Uterus (tissue), 4 donors: ENCODE results near the gene FSTL5. TPM values are rescaled to one million over a fixed set of nuclear protein-coding genes. Genes with fewer than 3 reads are reported as not detected.
"Not testable (repeated sequence)": the region's sequence is repeated elsewhere in the genome, so short reads cannot be mapped to it uniquely, and the experiment has no call there.

ENCODE experiments used
- DNase-seq, 2 donors: peaks; one replicate each; pipeline ENCODE4 v3.0.0-alpha.2; 2019 to 2020
- H3K27ac ChIP-seq, 2 donors: fragments of 200-600 bp; sonication (generic); 1 replicate in 1 of 2; 2 replicates in 1 of 2; pipeline ENCODE4 v1.5.1; 2016 to 2018
- H3K27me3 ChIP-seq, 2 donors: fragments of 200-600 bp; sonication (generic); one replicate each; pipeline ENCODE4 v1.5.1; 2018 to 2019; ENCODE audit warnings: control low read depth in 1 of 2
- H3K36me3 ChIP-seq, 2 donors: fragments of 200-600 bp; sonication (generic); one replicate each; pipeline ENCODE4 v1.5.1; 2019; ENCODE audit warnings: control low read depth in 1 of 2
- H3K4me1 ChIP-seq, 2 donors: fragments of 200-600 bp; sonication (generic); one replicate each; pipeline ENCODE4 v1.5.1; 2018 to 2019; ENCODE audit warnings: control low read depth in 1 of 2
- H3K4me3 ChIP-seq, 2 donors: fragments of 200-600 bp; sonication (generic); 1 replicate in 1 of 2; 2 replicates in 1 of 2; pipeline ENCODE4 v1.5.1; 2018 to 2019; ENCODE audit warnings: mild to moderate bottlenecking in 1 of 2
- H3K9me3 ChIP-seq, 2 donors: fragments of 200-600 bp; sonication (generic); one replicate each; pipeline ENCODE4 v1.5.1; 2019; ENCODE audit warnings: control low read depth in 1 of 2
- POLR2A ChIP-seq, 2 donors: fragments of 450-650 bp; IDR thresholded peaks; one replicate each; pipeline ENCODE4 v1.6.1; 2016; ENCODE audit warnings: antibody characterized with exemption in 2 of 2, mild to moderate bottlenecking in 1 of 2, moderate library complexity in 1 of 2
- intact Hi-C: fragments of 100-400 bp; cut with DNase I; formaldehyde crosslinking; loops from one replicate; pipeline ENCODE4 v1.15.1; 2023; ENCODE audit warnings: low total_unique reads
- total RNA-seq, 4 donors: library from RNA; depleted of rRNA in 3 of 4; stranded (reverse); fragments of >200 nt in 3 of 4; gene quantifications; one replicate each; pipeline versions ENCODE4 v1.1.0 to v1.2.4, GENCODE V29; 2014 to 2023
- TF ChIP-seq, protein P1 (sequence below), 4 experiments: fragments of 200-600 bp in 2 of 4; fragments of 450-650 bp in 2 of 4; sonication (generic) in 2 of 4; IDR thresholded peaks; one replicate each; pipeline ENCODE4 v1.5.1; 2016 to 2019; ENCODE audit warnings: antibody characterized with exemption in 4 of 4, mild to moderate bottlenecking in 2 of 4, moderate library complexity in 1 of 4
- donor health status: DM: yes; HTN: yes; CAD: no.

Gene FSTL5
- total RNA-seq = 1 to 10 TPM in 1 of 4 donors, not detected in 3; 2.4 TPM

DNA sequence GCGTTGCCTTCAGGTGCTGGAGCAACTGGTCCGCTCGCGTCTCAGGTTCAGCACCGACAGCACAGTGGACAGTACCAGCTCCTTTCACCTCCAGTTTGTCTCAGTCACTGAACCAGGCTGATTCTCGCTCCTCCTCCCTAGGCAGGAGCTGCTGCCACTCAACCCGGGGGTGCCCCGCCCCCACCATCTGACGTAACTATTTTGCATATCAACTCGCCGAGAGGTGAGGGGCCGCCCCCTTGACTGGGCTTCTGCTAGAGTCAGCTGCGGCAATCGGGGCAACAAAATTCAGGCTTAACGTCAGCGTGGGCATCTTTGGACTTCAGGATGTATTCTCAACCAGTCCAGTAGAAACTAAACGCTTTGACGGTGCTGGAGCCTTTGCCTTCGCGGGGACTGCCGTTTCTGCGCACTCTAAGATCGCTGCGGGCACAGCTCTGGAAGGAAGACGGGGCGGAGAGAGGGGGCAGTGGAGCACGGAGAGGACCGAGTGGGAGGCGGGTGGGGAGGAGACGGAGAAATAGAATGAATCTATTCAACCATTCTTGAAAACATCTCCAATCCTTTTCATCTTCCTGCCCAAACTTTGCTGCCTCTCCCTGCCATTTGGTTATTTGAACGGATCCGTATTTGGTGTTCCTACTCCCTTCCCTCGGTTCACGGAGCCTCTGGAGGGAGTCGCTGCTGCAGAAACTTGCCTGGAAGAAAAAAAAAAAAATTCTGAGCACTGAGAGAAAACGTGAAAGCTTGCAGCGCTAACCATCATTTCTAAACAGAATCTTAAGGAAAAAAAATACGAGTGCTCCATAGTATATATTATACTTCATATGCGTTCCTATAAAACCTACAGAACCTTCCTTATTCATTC is at the start of gene FSTL5:
Gene FSTL5, minus strand, starts transcription at position 109 of the 868 bp plus-strand sequence. CDS start 52,604 bp downstream, outside the sequence.
- no peaks in the 10 kb centered on the region for H3K9me3 ChIP-seq
- H3K4me1 ChIP-seq = no peaks in the 10 kb centered on the region
- no peak for TF ChIP-seq POLR2A (IDR thresholded peaks at IDR 0.05)
- TF ChIP-seq, protein P1, sequence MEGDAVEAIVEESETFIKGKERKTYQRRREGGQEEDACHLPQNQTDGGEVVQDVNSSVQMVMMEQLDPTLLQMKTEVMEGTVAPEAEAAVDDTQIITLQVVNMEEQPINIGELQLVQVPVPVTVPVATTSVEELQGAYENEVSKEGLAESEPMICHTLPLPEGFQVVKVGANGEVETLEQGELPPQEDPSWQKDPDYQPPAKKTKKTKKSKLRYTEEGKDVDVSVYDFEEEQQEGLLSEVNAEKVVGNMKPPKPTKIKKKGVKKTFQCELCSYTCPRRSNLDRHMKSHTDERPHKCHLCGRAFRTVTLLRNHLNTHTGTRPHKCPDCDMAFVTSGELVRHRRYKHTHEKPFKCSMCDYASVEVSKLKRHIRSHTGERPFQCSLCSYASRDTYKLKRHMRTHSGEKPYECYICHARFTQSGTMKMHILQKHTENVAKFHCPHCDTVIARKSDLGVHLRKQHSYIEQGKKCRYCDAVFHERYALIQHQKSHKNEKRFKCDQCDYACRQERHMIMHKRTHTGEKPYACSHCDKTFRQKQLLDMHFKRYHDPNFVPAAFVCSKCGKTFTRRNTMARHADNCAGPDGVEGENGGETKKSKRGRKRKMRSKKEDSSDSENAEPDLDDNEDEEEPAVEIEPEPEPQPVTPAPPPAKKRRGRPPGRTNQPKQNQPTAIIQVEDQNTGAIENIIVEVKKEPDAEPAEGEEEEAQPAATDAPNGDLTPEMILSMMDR (IDR thresholded peaks at IDR 0.05) = no peak
- H3K4me3 ChIP-seq = no peak within 1 kb of the TSS
- intact Hi-C loops = no loop called here
- H3K27me3 ChIP-seq = peaks cover 0 to 3% of the 10 kb centered on the region in 2 donors
- no peaks in the 10 kb centered on the region for H3K36me3 ChIP-seq
- H3K27ac ChIP-seq = no peak within 1 kb of the TSS
- DNase-seq = no peak

DNA sequence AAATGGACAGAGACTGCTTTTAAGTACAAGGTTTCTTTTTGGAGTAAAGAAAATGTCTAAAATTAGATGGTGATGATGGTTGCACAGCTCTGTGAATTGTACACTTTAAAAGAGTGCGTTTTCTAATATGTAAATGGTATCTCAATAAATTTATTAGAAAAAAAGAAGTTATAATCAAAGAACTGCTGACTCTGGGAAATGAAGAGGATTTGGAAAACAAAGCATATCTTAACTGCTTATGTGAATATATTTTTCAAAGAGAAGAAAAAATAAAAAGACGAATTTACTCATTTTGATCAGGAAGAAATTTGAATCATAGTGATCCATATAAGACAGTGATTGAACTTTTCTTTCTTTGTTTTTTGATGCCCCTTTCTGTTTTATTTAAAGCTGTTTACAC is 45.9 kb upstream of the FSTL5 start:
- no peak for DNase-seq
- H3K36me3 ChIP-seq = no peaks in the 10 kb centered on the region
- H3K4me3 ChIP-seq = no peak overlapping the region
- no peaks in the 10 kb centered on the region for H3K4me1 ChIP-seq
- no peaks in the 10 kb centered on the region for H3K9me3 ChIP-seq
- H3K27me3 ChIP-seq = no peaks in the 10 kb centered on the region
- intact Hi-C loops = no loop called here
- TF ChIP-seq, protein P1 (IDR thresholded peaks at IDR 0.05) = no peak
- TF ChIP-seq POLR2A (IDR thresholded peaks at IDR 0.05) = no peak
- no peak overlapping the region for H3K27ac ChIP-seq

DNA sequence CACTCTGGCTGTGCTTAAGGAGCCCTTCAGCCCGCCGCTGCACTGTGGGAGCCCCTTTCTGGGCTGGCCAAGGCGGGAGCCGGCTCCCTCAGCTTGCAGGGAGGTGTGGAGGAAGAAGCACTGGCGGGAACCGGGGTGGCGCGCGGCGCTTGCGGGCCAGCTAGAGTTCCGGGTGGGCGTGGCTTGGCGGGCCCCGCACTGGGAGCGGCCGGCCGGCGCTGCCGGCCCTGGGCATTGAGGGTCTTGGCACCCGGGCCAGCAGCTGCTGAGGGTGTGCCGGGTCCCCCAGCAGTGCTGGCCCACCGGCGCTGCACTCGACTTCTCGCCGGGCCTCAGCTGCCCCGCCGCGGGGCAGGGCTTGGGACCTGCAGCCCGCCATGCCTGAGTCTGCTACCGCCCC is 39.7 kb upstream of the FSTL5 start:
- H3K4me1 ChIP-seq, H3K9me3 ChIP-seq, H3K4me3 ChIP-seq, intact Hi-C loops, H3K27me3 ChIP-seq, H3K36me3 ChIP-seq, H3K27ac ChIP-seq, DNase-seq: not testable (repeated sequence)

DNA sequence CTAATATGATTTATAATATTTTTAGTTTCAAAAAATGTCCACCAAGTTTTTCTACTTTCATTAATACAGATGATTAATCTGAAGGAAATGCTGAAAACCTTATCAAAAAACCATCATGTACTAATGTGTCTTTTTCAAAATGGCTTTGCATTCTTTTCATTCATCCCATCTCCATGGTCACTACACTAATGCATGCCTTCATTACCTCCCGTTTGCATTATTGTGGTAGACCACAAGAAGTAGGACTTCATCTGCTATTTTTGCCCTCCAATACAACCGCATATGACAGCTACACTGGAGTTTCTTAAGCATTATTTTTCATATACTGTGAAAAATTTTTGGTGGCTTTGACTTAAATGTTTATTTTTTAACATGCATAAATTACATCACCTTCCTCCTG is 37.9 kb upstream of the FSTL5 start:
- no peaks in the 10 kb centered on the region for H3K4me1 ChIP-seq
- H3K27ac ChIP-seq = no peak overlapping the region
- TF ChIP-seq, protein P1 (IDR thresholded peaks at IDR 0.05) = no peak
- TF ChIP-seq POLR2A (IDR thresholded peaks at IDR 0.05) = no peak
- H3K27me3 ChIP-seq = no peaks in the 10 kb centered on the region
- intact Hi-C loops = no loop called here
- H3K4me3 ChIP-seq = no peak overlapping the region
- H3K9me3 ChIP-seq = no peaks in the 10 kb centered on the region
- H3K36me3 ChIP-seq = no peaks in the 10 kb centered on the region
- DNase-seq = no peak

DNA sequence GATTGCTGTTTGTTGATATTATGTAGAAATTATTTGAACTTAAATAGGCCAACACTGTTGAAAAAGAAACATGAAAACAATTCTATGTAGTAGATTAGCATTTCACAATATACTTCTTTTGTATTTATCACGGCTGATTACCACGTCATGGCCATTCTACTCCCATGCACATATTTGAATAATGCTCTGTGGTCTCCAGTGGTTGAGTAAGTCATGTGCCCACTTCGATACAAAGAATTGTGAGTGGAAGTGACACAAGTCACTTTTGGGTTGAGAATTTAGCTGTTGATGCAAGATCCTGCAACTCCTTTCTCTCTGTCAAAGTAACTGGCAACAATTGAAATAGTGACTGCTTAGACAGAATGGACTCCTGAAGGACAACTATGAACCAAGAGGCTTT is 6.7 kb upstream of the FSTL5 start:
- Histone ChIP-seq H3K36me3 (no peaks in the 10 kb centered on the region), H3K9me3 (no peaks in the 10 kb centered on the region), H3K27ac (no peak overlapping the region), H3K4me1 (no peaks in the 10 kb centered on the region), H3K27me3 (peaks cover 0 to 1% of the 10 kb centered on the region in 2 donors), H3K4me3 (no peak overlapping the region)
- intact Hi-C loops = no loop called here
- TF ChIP-seq POLR2A (IDR thresholded peaks at IDR 0.05) = no peak
- TF ChIP-seq, protein P1 (IDR thresholded peaks at IDR 0.05) = no peak
- no peak for DNase-seq
